GM06990 (cell line): Measurements from ENCODE around the gene TLR3.

ENCODE experiments used
- DNase-seq: peaks from one replicate; pipeline ENCODE4 v3.0.0-alpha.2; 2011; ENCODE audit not compliant: insufficient read length; ENCODE audit errors: extremely low read depth
- H3K27me3 ChIP-seq: replicated peaks from 2 replicates; pipeline ENCODE4 v1.6.0; 2011; ENCODE audit warnings: low read length; ENCODE audit not compliant: control insufficient read depth, insufficient read depth
- H3K36me3 ChIP-seq: 2 replicates; pipeline ENCODE4 v1.5.1; 2011; ENCODE audit warnings: low read length; ENCODE audit not compliant: control insufficient read depth, insufficient read depth
- H3K4me3 ChIP-seq: replicated peaks from 2 replicates; pipeline ENCODE4 v1.5.1; 2011; ENCODE audit warnings: low read depth, mild to moderate bottlenecking, control low read depth, low read length
- TF ChIP-seq, protein P1 (sequence below): IDR thresholded peaks from 2 replicates; pipeline ENCODE4 v1.5.1; 2011; ENCODE audit warnings: low read length, control low read depth, mild to moderate bottlenecking, inconsistent platforms; ENCODE audit not compliant: insufficient read depth, poor library complexity, severe bottlenecking

The TLR3 gene

DNA sequence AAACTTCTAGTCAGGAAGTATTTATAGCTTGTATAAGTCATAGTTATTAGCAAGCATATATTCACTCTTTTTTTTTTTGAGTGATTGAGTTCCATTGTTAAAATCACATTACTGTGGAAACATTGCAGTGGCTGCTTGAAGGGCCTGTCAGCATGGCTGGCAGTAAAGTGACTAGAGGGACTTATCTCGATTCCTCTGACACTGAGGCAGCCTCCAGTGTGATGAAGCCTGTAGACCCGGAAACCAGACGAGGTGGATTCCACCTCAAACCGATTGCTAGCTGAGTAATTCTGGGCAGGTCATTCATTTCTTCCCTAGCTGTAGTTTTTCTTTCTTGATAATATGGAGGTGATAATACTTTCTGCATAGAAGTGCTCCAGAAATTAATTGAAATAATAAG lies 40.3 kb downstream of the TLR3 start:
- no peak overlapping the region for H3K4me3 ChIP-seq
- TF ChIP-seq, protein P1, sequence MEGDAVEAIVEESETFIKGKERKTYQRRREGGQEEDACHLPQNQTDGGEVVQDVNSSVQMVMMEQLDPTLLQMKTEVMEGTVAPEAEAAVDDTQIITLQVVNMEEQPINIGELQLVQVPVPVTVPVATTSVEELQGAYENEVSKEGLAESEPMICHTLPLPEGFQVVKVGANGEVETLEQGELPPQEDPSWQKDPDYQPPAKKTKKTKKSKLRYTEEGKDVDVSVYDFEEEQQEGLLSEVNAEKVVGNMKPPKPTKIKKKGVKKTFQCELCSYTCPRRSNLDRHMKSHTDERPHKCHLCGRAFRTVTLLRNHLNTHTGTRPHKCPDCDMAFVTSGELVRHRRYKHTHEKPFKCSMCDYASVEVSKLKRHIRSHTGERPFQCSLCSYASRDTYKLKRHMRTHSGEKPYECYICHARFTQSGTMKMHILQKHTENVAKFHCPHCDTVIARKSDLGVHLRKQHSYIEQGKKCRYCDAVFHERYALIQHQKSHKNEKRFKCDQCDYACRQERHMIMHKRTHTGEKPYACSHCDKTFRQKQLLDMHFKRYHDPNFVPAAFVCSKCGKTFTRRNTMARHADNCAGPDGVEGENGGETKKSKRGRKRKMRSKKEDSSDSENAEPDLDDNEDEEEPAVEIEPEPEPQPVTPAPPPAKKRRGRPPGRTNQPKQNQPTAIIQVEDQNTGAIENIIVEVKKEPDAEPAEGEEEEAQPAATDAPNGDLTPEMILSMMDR, result no peak
- no peaks in the 10 kb centered on the region for H3K36me3 ChIP-seq
- no peak for DNase-seq
- peaks cover 1% of the 10 kb centered on the region for H3K27me3 ChIP-seq

DNA sequence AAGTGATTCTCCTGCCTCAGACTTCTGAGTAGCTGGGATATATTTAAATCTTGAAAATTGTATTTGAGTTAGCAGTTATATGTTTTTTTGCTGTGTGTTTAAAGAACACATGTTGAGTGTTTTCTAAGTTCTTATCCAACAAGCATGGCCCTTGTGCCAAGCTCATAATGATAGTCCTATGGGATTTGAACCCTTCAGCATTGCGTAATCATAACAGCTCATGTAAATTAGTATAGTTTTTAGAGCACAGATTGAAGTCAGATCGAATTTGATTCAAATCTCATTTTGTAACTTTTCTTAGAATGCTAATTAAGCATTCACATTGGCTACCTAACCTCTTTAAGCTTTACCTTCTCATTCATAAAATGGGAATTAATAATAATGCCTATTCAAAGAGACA lies 47.7 kb downstream of the TLR3 start:
- Histone ChIP-seq H3K36me3 (no peaks in the 10 kb centered on the region), H3K27me3 (no peaks in the 10 kb centered on the region)
- TF ChIP-seq, protein P1, result no peak

DNA sequence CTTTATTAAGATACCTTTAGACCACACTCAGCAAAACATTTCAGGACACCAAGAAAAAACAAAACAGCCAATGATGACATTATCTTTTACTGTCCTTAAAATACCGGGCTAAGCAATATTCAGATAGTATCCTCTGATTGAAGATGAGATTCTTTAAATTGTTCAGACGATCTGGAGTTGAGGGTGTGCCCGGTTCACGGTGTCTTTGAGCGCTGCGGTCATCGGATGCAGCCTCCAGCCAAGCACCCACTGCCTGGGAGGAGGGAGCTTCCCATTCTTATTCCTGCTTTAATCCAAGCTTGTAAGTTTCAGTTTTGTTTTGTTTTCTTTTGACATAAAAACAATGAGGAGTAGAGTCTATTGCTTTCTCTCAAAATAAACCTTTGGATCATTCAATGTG lies 49.6 kb downstream of the TLR3 start:
- Histone ChIP-seq H3K4me3 (no peak overlapping the region), H3K27me3 (no peaks in the 10 kb centered on the region), H3K36me3 (no peaks in the 10 kb centered on the region)
- TF ChIP-seq, protein P1, result no peak
- DNase-seq, result no peak

More for the DNA sequence above, 47.7 kb downstream of the TLR3 start:
- H3K4me3 ChIP-seq, result no peak overlapping the region
- no peak for DNase-seq

DNA sequence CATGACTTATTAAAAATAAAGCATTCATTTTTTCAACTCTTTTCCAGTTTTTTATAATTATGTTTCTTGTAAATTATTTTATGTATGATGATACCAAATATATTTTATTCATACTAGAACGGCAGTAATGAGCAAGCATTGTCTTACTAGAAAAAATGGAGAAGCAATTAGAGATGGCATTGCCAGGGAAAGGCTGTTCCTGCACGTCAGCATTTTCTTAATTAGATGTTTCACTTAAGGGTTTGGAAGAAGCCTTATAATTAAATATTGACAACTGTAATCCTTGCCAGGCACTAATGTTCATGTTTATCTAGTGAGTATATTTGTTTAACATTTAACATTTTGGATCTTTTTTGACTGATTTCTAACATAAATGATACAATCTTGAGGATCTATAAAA lies 52.1 kb downstream of the TLR3 start:
- no peak for DNase-seq
- Histone ChIP-seq H3K36me3 (no peaks in the 10 kb centered on the region), H3K4me3 (no peak overlapping the region), H3K27me3 (no peaks in the 10 kb centered on the region)
- TF ChIP-seq, protein P1, result no peak

DNA sequence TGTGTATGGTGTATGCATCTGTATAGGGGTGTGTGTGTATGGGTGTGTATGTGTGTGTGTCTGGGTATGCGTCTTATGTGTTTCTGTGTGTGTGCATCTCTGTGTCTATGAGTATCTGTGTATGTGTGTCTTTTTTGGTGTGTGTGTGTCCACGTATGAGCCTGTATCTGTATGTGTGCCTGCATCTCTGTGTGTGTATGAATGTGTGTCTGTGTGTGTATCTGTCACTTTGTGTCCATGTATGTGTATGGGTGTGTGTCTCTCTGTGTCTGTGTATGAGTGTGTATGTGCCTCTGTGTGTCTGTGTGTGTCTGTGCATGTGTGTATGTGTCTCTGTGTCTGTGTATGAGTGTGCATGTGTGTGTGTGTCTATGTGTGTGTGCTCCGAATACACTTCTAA lies 59.9 kb downstream of the TLR3 start:
- no peak overlapping the region for H3K4me3 ChIP-seq
- no peaks in the 10 kb centered on the region for H3K27me3 ChIP-seq
- no peaks in the 10 kb centered on the region for H3K36me3 ChIP-seq
- no peak for DNase-seq
- TF ChIP-seq, protein P1, result no peak

DNA sequence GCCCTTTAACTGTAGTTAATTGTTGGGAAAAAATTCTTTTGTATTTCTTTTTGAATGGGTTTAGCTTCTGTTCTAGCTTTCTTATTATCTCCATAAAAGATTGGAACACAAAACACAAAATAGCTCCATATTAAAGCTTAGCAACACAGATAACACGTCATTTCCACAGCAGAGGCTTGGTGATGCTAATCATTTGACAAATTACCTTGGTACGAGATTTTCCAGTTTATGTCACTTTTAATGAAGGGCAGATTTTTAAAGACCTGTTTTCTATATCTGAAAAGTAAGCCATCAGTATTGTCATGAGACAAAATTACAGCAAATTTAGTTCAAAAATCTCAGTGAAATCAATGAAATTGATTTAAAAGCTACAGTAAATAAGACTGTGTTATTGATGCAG lies 63.0 kb downstream of the TLR3 start:
- Histone ChIP-seq H3K36me3 (no peaks in the 10 kb centered on the region), H3K4me3 (no peak overlapping the region), H3K27me3 (no peaks in the 10 kb centered on the region)
- TF ChIP-seq, protein P1, result no peak
- DNase-seq, result no peak
